ENCODE measurements around the gene UPK2.

UPK2 gene

DNA sequence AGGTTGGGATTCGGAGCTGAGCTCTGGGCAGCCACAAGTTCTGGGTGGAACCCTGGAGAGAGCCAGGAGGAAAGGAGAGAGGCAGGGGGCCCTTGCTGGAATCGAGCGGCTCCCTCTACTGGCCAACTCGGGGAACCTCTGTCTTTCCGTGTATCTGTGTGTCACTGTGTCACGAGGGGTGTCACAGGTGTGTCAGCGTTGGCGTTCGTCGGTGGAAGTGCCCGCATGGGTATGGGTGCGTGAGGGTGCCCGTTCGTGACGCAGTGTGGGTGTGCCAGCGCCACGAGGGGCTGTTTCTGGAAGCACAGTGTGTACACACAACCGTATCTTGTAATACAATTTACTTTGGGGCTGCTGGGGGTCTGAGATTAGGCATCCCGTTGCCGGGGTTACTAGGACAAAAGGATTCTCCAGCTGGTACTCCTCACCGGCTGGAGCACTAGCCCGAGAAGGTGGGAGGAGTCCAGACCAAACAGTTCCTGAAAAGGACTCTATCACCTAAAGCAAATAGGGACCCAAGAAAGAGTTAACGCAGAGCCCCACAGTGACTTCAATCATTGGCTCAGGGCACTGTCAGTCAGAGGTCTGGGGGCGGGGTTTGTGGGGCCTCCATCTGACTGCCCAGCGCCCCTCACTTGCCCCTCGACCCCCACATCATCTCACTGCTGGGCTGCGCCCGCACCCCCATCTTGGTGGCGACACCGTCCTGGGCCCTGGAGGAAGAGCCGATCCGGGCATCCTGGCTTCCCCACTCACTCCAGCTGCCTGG lies 27.8 kb upstream of the UPK2 start:
- TF ChIP-seq, protein P1, sequence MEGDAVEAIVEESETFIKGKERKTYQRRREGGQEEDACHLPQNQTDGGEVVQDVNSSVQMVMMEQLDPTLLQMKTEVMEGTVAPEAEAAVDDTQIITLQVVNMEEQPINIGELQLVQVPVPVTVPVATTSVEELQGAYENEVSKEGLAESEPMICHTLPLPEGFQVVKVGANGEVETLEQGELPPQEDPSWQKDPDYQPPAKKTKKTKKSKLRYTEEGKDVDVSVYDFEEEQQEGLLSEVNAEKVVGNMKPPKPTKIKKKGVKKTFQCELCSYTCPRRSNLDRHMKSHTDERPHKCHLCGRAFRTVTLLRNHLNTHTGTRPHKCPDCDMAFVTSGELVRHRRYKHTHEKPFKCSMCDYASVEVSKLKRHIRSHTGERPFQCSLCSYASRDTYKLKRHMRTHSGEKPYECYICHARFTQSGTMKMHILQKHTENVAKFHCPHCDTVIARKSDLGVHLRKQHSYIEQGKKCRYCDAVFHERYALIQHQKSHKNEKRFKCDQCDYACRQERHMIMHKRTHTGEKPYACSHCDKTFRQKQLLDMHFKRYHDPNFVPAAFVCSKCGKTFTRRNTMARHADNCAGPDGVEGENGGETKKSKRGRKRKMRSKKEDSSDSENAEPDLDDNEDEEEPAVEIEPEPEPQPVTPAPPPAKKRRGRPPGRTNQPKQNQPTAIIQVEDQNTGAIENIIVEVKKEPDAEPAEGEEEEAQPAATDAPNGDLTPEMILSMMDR (IDR thresholded peaks at IDR 0.05; ENCODE audit: low read depth, low read length, missing control alignments) = peak; percentile 97
- in situ Hi-C loops (cut with HindIII; ENCODE audit: low pct_ligation_motif_present, low sequenced_read_pairs) = loop anchor here (25.0 kb wide), 1 partner anchor 216 kb away; no protein-coding TSS in a partner anchor
- Histone ChIP-seq H3K36me3 (replicated peaks) (no peaks in the 10 kb centered on the region), H3K27ac (peak overlapping the region; percentile 15), H3K4me3 (ENCODE audit: low read depth, low read length) (peak overlapping the region; percentile 67), H3K27me3 (replicated peaks) (no peaks in the 10 kb centered on the region)
- peak; percentile 86 for DNase-seq

GRCh38 chr11:118928870-118929500 lies 27.1 kb upstream of the UPK2 start:
- no peaks in the 10 kb centered on the region for H3K36me3 ChIP-seq (replicated peaks)
- H3K4me3 ChIP-seq (ENCODE audit: low read depth, low read length) = peak overlapping the region; percentile 67
- H3K27me3 ChIP-seq (replicated peaks) = no peaks in the 10 kb centered on the region
- TF ChIP-seq, protein P1 (IDR thresholded peaks at IDR 0.05; ENCODE audit: low read depth, low read length, missing control alignments) = peak; percentile 11
- H3K27ac ChIP-seq = no peak overlapping the region
- DNase-seq = no peak
- in situ Hi-C loops (cut with HindIII; ENCODE audit: low pct_ligation_motif_present, low sequenced_read_pairs) = loop anchor here (25.0 kb wide), 1 partner anchor 217 kb away; no protein-coding TSS in a partner anchor

- TF ChIP-seq, protein P1 (IDR thresholded peaks at IDR 0.05; ENCODE audit: low read depth, low read length, missing control alignments) = no peak
- in situ Hi-C loops (cut with HindIII; ENCODE audit: low pct_ligation_motif_present, low sequenced_read_pairs) = loop anchor here (25.0 kb wide), 1 partner anchor 217 kb away; no protein-coding TSS in a partner anchor
- Histone ChIP-seq H3K36me3 (replicated peaks) (no peaks in the 10 kb centered on the region), H3K27ac (no peak overlapping the region), H3K4me3 (ENCODE audit: low read depth, low read length) (peak overlapping the region; percentile 67), H3K27me3 (replicated peaks) (no peaks in the 10 kb centered on the region)
- peak; percentile 75 for DNase-seq
These were observed 26.5 kb upstream of the UPK2 start for GRCh38 chr11:118929501-118930093.

GRCh38 chr11:118930094-118930712 lies 25.9 kb upstream of the UPK2 start:
- no peak overlapping the region for H3K27ac ChIP-seq
- peak overlapping the region; percentile 67 for H3K4me3 ChIP-seq (ENCODE audit: low read depth, low read length)
- no peaks in the 10 kb centered on the region for H3K36me3 ChIP-seq (replicated peaks)
- TF ChIP-seq, protein P1 (IDR thresholded peaks at IDR 0.05; ENCODE audit: low read depth, low read length, missing control alignments) = peak; percentile 94
- peak; percentile 69 for DNase-seq
- H3K27me3 ChIP-seq (replicated peaks) = no peaks in the 10 kb centered on the region
- in situ Hi-C loops (cut with HindIII; ENCODE audit: low pct_ligation_motif_present, low sequenced_read_pairs) = loop anchor here (25.0 kb wide), 1 partner anchor 218 kb away; no protein-coding TSS in a partner anchor

- in situ Hi-C loops (cut with HindIII; ENCODE audit: low pct_ligation_motif_present, low sequenced_read_pairs) = loop anchor here (25.0 kb wide), 1 partner anchor 219 kb away; no protein-coding TSS in a partner anchor
- TF ChIP-seq, protein P1 (IDR thresholded peaks at IDR 0.05; ENCODE audit: low read depth, low read length, missing control alignments) = no peak
- Histone ChIP-seq H3K27ac (no peak overlapping the region), H3K27me3 (replicated peaks) (no peaks in the 10 kb centered on the region), H3K36me3 (replicated peaks) (no peaks in the 10 kb centered on the region), H3K4me3 (ENCODE audit: low read depth, low read length) (no peak overlapping the region)
- no peak for DNase-seq
These were observed 24.5 kb upstream of the UPK2 start for GRCh38 chr11:118931571-118931970.
